ENCODE results near the gene HOXA9. TPM values are rescaled to one million over a fixed set of nuclear protein-coding genes. Genes with fewer than 3 reads are reported as not detected.

The HOXA9 gene
- total RNA-seq, 1 donor from 2014 or later = 46.5 TPM

Other genes starting within 250 kb of the HOXA9 start
- gene HOXA1, start 69.5 kb downstream of the HOXA9 start, total RNA-seq = 2.8 and 4.3 TPM in 2 replicates
- gene HOXA2, start 62.9 kb downstream of the HOXA9 start, total RNA-seq = 0.34 and 1.1 TPM in 2 replicates
- 4.5 and 7.4 TPM in 2 replicates for gene HOXA4, start 34.8 kb downstream of the HOXA9 start, total RNA-seq
- gene HOXA5, start 21.9 kb downstream of the HOXA9 start, total RNA-seq = 18.8 and 19.1 TPM in 2 replicates
- gene HOXA6, start 17.8 kb downstream of the HOXA9 start, total RNA-seq = 4.8 and 10.5 TPM in 2 replicates
- 17.3 and 26.4 TPM in 2 replicates for gene HOXA3, start 13.0 kb downstream of the HOXA9 start, total RNA-seq
- 28.8 and 34.2 TPM in 2 replicates for gene HOXA7, start 8.9 kb downstream of the HOXA9 start, total RNA-seq
- gene HOXA10, start 8.8 kb upstream of the HOXA9 start, total RNA-seq = 29.1 and 30.9 TPM in 2 replicates
- gene HOXA11, start 19.7 kb upstream of the HOXA9 start, total RNA-seq = 11.4 and 17.3 TPM in 2 replicates
- not detected in 2 replicates for gene HOXA13, start 34.6 kb upstream of the HOXA9 start, total RNA-seq
- gene EVX1, start 77.3 kb upstream of the HOXA9 start, total RNA-seq = not detected in 2 replicates

Measured in kidney epithelial cell (primary cell).